SH-SY5Y (cell line): ENCODE results near the gene TECPR2.

Experiments
- GATA2 ChIP-seq: IDR thresholded peaks from 2 replicates; pipeline ENCODE4 v1.6.1; 2011; ENCODE audit warnings: mild to moderate bottlenecking, low read depth, low read length
- GATA3 ChIP-seq: IDR thresholded peaks from 2 replicates; pipeline ENCODE4 v1.6.1; 2011; ENCODE audit warnings: low read depth, mild to moderate bottlenecking, low read length, moderate library complexity

DNA sequence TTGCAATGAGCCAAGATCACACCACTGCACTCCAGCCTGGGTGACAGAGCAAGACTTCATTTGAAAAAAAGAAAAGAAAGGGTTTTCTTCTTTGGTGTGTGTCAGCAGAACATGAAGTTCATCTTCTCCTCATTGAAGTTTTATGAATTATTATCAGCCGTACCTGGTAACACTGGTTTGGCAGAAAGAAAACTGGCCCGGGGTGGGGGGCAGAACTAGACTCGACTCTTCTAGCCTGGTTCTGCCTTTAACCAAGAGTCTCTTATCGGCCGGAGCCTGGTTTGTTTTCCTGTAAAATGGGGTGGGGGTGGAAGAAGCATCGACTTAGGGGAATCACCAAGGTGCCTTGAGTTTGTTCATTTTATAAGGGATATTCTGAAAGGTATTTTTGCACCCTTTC lies 64.1 kb downstream of the TECPR2 start:
- TF ChIP-seq GATA3, result no peak
- TF ChIP-seq GATA2, result no peak
